IMR-90 (cell line): ENCODE data around the gene TNIP2. TPM values are rescaled to one million over a fixed set of nuclear protein-coding genes. Genes with fewer than 3 reads are reported as not detected.

Source experiments
- ATAC-seq: fragments of 200-7000 bp; cut with Tn5 transposase; 2 replicates; pipeline ENCODE4 v1.9.1; 2020; ENCODE audit warnings: low read depth, mild to moderate bottlenecking, moderate library complexity
- Bru-seq: library from RNA; stranded (reverse); fragments of 400-500 nt; gene quantifications from one replicate; lab custom pipeline; 2021; lab: Mats Ljungman, UMichigan
- BruChase-seq, 2 experiments: library from RNA; stranded (reverse); fragments of 400-500 nt; gene quantifications; one replicate each; lab custom pipeline; 2021; lab: Mats Ljungman, UMichigan
- BruUV-seq: library from RNA; stranded (reverse); fragments of 400-500 nt; replicated peaks from 2 replicates; lab custom pipeline; 2021; lab: Mats Ljungman, UMichigan
- CTCF ChIA-PET: fragments of 300-600 bp; formaldehyde crosslinking; extraction: SDS; loops from one replicate; lab custom pipeline; 2021; ENCODE audit warnings: antibody characterized with exemption; lab: Yijun Ruan, JAX
- POLR2A ChIA-PET: fragments of 300-600 bp; sonication (Branson Sonifier 250); formaldehyde crosslinking; loops from one replicate; lab custom pipeline; 2022; ENCODE audit warnings: antibody characterized with exemption; ENCODE audit not compliant: unreplicated experiment; lab: Charles Lee
- DNase-seq: peaks from one replicate; pipeline ENCODE4 v3.0.0; 2013
- H2AFZ ChIP-seq: replicated peaks from 2 replicates; pipeline ENCODE3; 2013; ENCODE audit warnings: low read length, mild to moderate bottlenecking; ENCODE audit not compliant: poor library complexity
- H2AK5ac ChIP-seq: 2 replicates; pipeline ENCODE4 v1.6.1; 2013; ENCODE audit warnings: low read depth, low read length, inconsistent platforms
- H2AK9ac ChIP-seq: replicated peaks from 2 replicates; pipeline ENCODE3; 2013; ENCODE audit warnings: mild to moderate bottlenecking, low read depth, low read length, moderate library complexity; ENCODE audit not compliant: poor library complexity
- H2BK120ac ChIP-seq: 2 replicates; pipeline ENCODE4 v1.6.1; 2013; ENCODE audit warnings: low read depth, low read length, inconsistent platforms
- H2BK15ac ChIP-seq: 3 replicates; pipeline ENCODE4 v1.6.1; 2013; ENCODE audit warnings: low read depth, low read length, inconsistent platforms
- H2BK20ac ChIP-seq: 2 replicates; pipeline ENCODE4 v1.6.1; 2013; ENCODE audit warnings: low read depth, mild to moderate bottlenecking, inconsistent platforms, low read length, moderate library complexity
- H2BK5ac ChIP-seq: 2 replicates; pipeline ENCODE4 v1.6.1; 2013; ENCODE audit warnings: mild to moderate bottlenecking, low read depth, low read length, inconsistent platforms; ENCODE audit not compliant: poor library complexity, severe bottlenecking
- H3K14ac ChIP-seq: replicated peaks from 2 replicates; pipeline ENCODE4 v1.6.1; 2013; ENCODE audit warnings: low read depth, low read length, inconsistent platforms
- H3K18ac ChIP-seq: 2 replicates; pipeline ENCODE4 v1.6.1; 2013; ENCODE audit warnings: low read depth, low read length, control low read depth
- H3K23ac ChIP-seq: 2 replicates; pipeline ENCODE4 v1.6.1; 2013; ENCODE audit warnings: low read depth, low read length, inconsistent platforms
- H3K27ac ChIP-seq: 2 replicates; pipeline ENCODE4 v1.5.1; 2013; ENCODE audit warnings: mild to moderate bottlenecking, control low read depth, low read length; ENCODE audit not compliant: insufficient read depth
- H3K27me3 ChIP-seq: 2 replicates; pipeline ENCODE4 v1.6.1; 2013; ENCODE audit warnings: low read length; ENCODE audit not compliant: control insufficient read depth, insufficient read depth
- H3K36me3 ChIP-seq: 2 replicates; pipeline ENCODE4 v1.6.1; 2013; ENCODE audit warnings: low read length, mixed read lengths; ENCODE audit not compliant: control insufficient read depth, insufficient read depth
- H3K4ac ChIP-seq: 2 replicates; pipeline ENCODE4 v1.6.1; 2013; ENCODE audit warnings: low read depth, low read length, inconsistent platforms
- H3K4me1 ChIP-seq: 2 replicates; pipeline ENCODE4 v1.6.1; 2013; ENCODE audit warnings: low read length, mixed read lengths; ENCODE audit not compliant: control insufficient read depth, insufficient read depth
- H3K4me2 ChIP-seq: 2 replicates; pipeline ENCODE4 v1.6.1; 2013; ENCODE audit warnings: low read depth, mild to moderate bottlenecking, control low read depth, low read length, moderate library complexity
- H3K4me3 ChIP-seq: 2 replicates; pipeline ENCODE4 v1.5.1; 2013; ENCODE audit warnings: low read depth, mild to moderate bottlenecking, control low read depth, low read length, moderate library complexity; ENCODE audit not compliant: insufficient read depth
- H3K56ac ChIP-seq: 2 replicates; pipeline ENCODE4 v1.6.1; 2013; ENCODE audit warnings: low read length, inconsistent platforms; ENCODE audit not compliant: insufficient read depth; ENCODE audit errors: extremely low read depth
- H3K79me1 ChIP-seq, 2 experiments: 2 replicates each; pipeline ENCODE4 v1.6.1; 2013; ENCODE audit warnings: low read length in 2 of 2, inconsistent platforms in 1 of 2, low read depth in 1 of 2
- H3K9ac ChIP-seq: 2 replicates; pipeline ENCODE4 v1.6.1; 2013; ENCODE audit warnings: low read depth, low read length, control low read depth
- H3K9me1 ChIP-seq: 2 replicates; pipeline ENCODE4 v1.6.1; 2013; ENCODE audit warnings: low read length, inconsistent platforms; ENCODE audit not compliant: insufficient read depth
- H3K9me3 ChIP-seq: 2 replicates; pipeline ENCODE4 v1.6.1; 2013; ENCODE audit warnings: low read length; ENCODE audit not compliant: control insufficient read depth, insufficient read depth
- H4K20me1 ChIP-seq: 2 replicates; pipeline ENCODE4 v1.6.1; 2013; ENCODE audit warnings: low read length, inconsistent platforms; ENCODE audit not compliant: insufficient read depth
- H4K5ac ChIP-seq: 2 replicates; pipeline ENCODE4 v1.6.1; 2013; ENCODE audit warnings: mild to moderate bottlenecking, low read depth, low read length, control low read depth
- H4K8ac ChIP-seq, 2 experiments: 2 replicates each; pipeline ENCODE4 v1.6.1; 2013; ENCODE audit warnings: low read depth in 2 of 2, low read length in 2 of 2, control low read depth in 1 of 2, inconsistent platforms in 1 of 2
- H4K91ac ChIP-seq: 2 replicates; pipeline ENCODE4 v1.6.1; 2013; ENCODE audit warnings: low read depth, low read length, inconsistent platforms; ENCODE audit not compliant: insufficient read depth
- CEBPB ChIP-seq: IDR thresholded peaks from 2 replicates; pipeline ENCODE4 v1.6.1; 2012; ENCODE audit warnings: low read depth, low read length, improper control_type of control experiment
- CTCF ChIP-seq: conservative IDR thresholded peaks from 2 replicates; pipeline ENCODE4 v1.5.1; 2012; ENCODE audit warnings: mild to moderate bottlenecking, low read depth, low read length, improper control_type of control experiment
- MAZ ChIP-seq: IDR thresholded peaks from 2 replicates; pipeline ENCODE4 v1.6.1; 2012; ENCODE audit warnings: low read depth, mild to moderate bottlenecking, low read length, improper control_type of control experiment, moderate library complexity, borderline replicate concordance
- MXI1 ChIP-seq: IDR thresholded peaks from 2 replicates; pipeline ENCODE4 v1.6.1; 2012; ENCODE audit warnings: low read depth, mild to moderate bottlenecking, low read length, moderate library complexity, borderline replicate concordance
- POLR2A ChIP-seq: IDR thresholded peaks from 2 replicates; pipeline ENCODE4 v1.6.1; 2012; ENCODE audit warnings: mild to moderate bottlenecking, low read depth, low read length
- RAD21 ChIP-seq: IDR thresholded peaks from 2 replicates; pipeline ENCODE4 v1.6.1; 2012; ENCODE audit warnings: low read length, improper control_type of control experiment
- WGBS, 2 experiments: methylation state at CpG; one replicate each; pipeline versions ENCODE4 v1.1.5 to v1.1.7; 2013; ENCODE audit warnings: missing lambda C conversion rate in 2 of 2; ENCODE audit not compliant: insufficient read length in 1 of 2; ENCODE audit errors: extremely low coverage in 2 of 2; 5-methylcytosine and 5-hydroxymethylcytosine counted together
- dilution Hi-C: fragments of 300-500 bp; cut with HindIII; formaldehyde crosslinking; loops from one replicate; pipeline ENCODE4 v1.14.3; 2018; ENCODE audit warnings: low sequenced_read_pairs; ENCODE audit not compliant: unreplicated experiment
- in situ Hi-C: fragments of 300-500 bp; cut with MboI; formaldehyde crosslinking; loops from 3 replicates; pipeline ENCODE4 v1.14.3; 2019; ENCODE audit warnings: low sequenced_read_pairs, inconsistent platforms, mixed read lengths
- intact Hi-C: fragments of 100-400 bp; cut with micrococcal nuclease; formaldehyde crosslinking; loops from 2 replicates; pipeline ENCODE4 v1.10.0; 2022
- long read RNA-seq: library from polyadenylated mRNA; unstranded; transcript quantifications from one replicate; pipeline ENCODE4 v2.0.0, GENCODE V29; 2021; ENCODE audit not compliant: unreplicated experiment
- polyA plus RNA-seq, 3 experiments: library from polyadenylated mRNA; depleted of rRNA; stranded (reverse); fragments of >200 nt; gene quantifications; 2 replicates each; pipeline ENCODE4 v1.2.3, GENCODE V29; 2012; ENCODE audit warnings: low replicate concordance in 1 of 3
- total RNA-seq: library from RNA; depleted of rRNA; stranded (reverse); fragments of >200 nt; gene quantifications from 2 replicates; pipeline ENCODE4 v1.2.3, GENCODE V29; 2012; rRNA removed

TNIP2 gene
- total RNA-seq (33.3 and 36.9 TPM in 2 replicates), polyA plus RNA-seq (2012; rRNA removed) (38.5 and 46.1 TPM in 2 replicates), Bru-seq, nascent RNA (percentile 60 among the genes with signal in this experiment), BruChase-seq, experiment 1, labeled RNA remaining after a 6-hour chase (percentile 67 among the genes with signal in this experiment), BruChase-seq, experiment 2, labeled RNA remaining after a 2-hour chase (percentile 58 among the genes with signal in this experiment)
- polyA plus RNA-seq (2012; cell fraction: cytosol; rRNA removed) = 48.6 and 56.4 TPM in 2 replicates
- 120 and 143 TPM in 2 replicates for polyA plus RNA-seq (2012; cell fraction: nucleus; rRNA removed; ENCODE audit: low replicate concordance)
- long read RNA-seq, transcript TNIP2-203 (5 exons, 1,653 nt) = minor isoform, 11 of 114 reads
- long read RNA-seq, transcript TNIP2-201 (6 exons, 1,974 nt) = major isoform, 75 of 114 reads
- long read RNA-seq, partial matches to known transcripts = 11 of 114 reads
- long read RNA-seq, other reads (novel, unspliced or antisense) = 16 of 114 reads

GRCh38 chr4:2755821-2756690 is at the start of gene TNIP2:
TSS of gene TNIP2 (minus strand) at chr4:2756336. CDS start at chr4:2756289, 47 bp downstream.
- Histone ChIP-seq H4K91ac (peak within 1 kb of the TSS; percentile 79), H3K56ac (peak within 1 kb of the TSS; percentile 24; the same call in 1 of the 2 replicates), H3K27ac (peak within 1 kb of the TSS; percentile 79), H3K36me3 (peaks cover 2% of the 10 kb centered on the region; the same call in 1 of the 2 replicates), H2BK120ac (peak within 1 kb of the TSS; percentile 47; the same call in 1 of the 2 replicates), H3K27me3 (no peaks in the 10 kb centered on the region), H4K5ac (peak within 1 kb of the TSS; percentile 68), H3K4me2 (peak within 1 kb of the TSS; percentile 100), H2BK5ac (peak within 1 kb of the TSS; percentile 66), H3K4me3 (peak within 1 kb of the TSS; percentile 99), H4K20me1 (peaks cover 18% of the 10 kb centered on the region), H3K79me1 (peaks cover 28 to 44% of the 10 kb centered on the region in 2 experiments), H3K4ac (peak within 1 kb of the TSS; percentile 84), H4K8ac (peak within 1 kb of the TSS; percentile 77 to 93; a peak in 3 of 4 replicates), H3K4me1 (peaks cover 8% of the 10 kb centered on the region), H3K23ac (peak within 1 kb of the TSS; percentile 67), H3K14ac (peak within 1 kb of the TSS; percentile 72), H2AFZ (peak within 1 kb of the TSS; percentile 94), H3K9me1 (peaks cover 23% of the 10 kb centered on the region), H3K18ac (peak within 1 kb of the TSS; percentile 60; the same call in 1 of the 2 replicates), H3K9ac (peak within 1 kb of the TSS; percentile 91), H2AK9ac (peak within 1 kb of the TSS; percentile 98), H2BK15ac (no peak within 1 kb of the TSS), H2AK5ac (peak within 1 kb of the TSS; percentile 75), H3K9me3 (no peaks in the 10 kb centered on the region), H2BK20ac (no peak within 1 kb of the TSS)
- intact Hi-C loops = no loop called here
- peak; percentile 85 for TF ChIP-seq MXI1
- TF ChIP-seq MAZ = peak; percentile 24; the same call in 1 of the 2 replicates
- peak; percentile 46 for TF ChIP-seq CTCF
- peak; percentile 34; the same call in 1 of the 2 replicates for TF ChIP-seq POLR2A
- no peak for TF ChIP-seq CEBPB
- TF ChIP-seq RAD21 = peak; percentile 15; the same call in 1 of the 2 replicates
- no TSS peak for BruUV-seq
- ATAC-seq = peak; percentile 92
- in situ Hi-C loops = loop anchor here (25.0 kb wide), 1 partner anchor 281 kb away; no protein-coding TSS in a partner anchor
- CTCF ChIA-PET = no interaction called here
- POLR2A ChIA-PET = interaction anchor here (0.6 kb wide), 1 partner anchor 1826 kb away, joined by 4 read pairs; no protein-coding TSS in a partner anchor
- 0% methylated on average over 17 of the region's 96 CpGs; no CpG with 5 or more reads in 1 of the 2 experiments for WGBS, 2 experiments
- dilution Hi-C loops = no loop called here
- peak; percentile 73 for DNase-seq
